GM18858 (cell line): ENCODE measurements around the gene GPRC5A.
A peak's percentile ranks its signal among the peaks of the same experiment; 100 is the strongest.

ENCODE experiments used
- ATAC-seq: cut with Tn5 transposase; IDR thresholded peaks from one replicate; pipeline ENCODE4 v1.9.1; 2021; ENCODE audit not compliant: unreplicated experiment

GPRC5A gene

GRCh38 chr12:12885096-12885792 is 6.1 kb upstream of the GPRC5A start:
- no peak for ATAC-seq

- no peak for ATAC-seq
These were observed 3.9 kb upstream of the GPRC5A start for GRCh38 chr12:12887471-12887870.

- ATAC-seq = no peak
These were observed 1.7 kb upstream of the GPRC5A start for GRCh38 chr12:12889701-12890100.

- no peak for ATAC-seq
These were observed 751 bp upstream of the GPRC5A start for GRCh38 chr12:12890543-12891079.

- no peak for ATAC-seq
These were observed 556 bp downstream of the GPRC5A start for GRCh38 chr12:12891881-12892355.

GRCh38 chr12:12892681-12893141 is 1.3 kb downstream of the GPRC5A start:
- ATAC-seq = no peak

- ATAC-seq = no peak
These were observed 2.1 kb downstream of the GPRC5A start for GRCh38 chr12:12893438-12893837.

- no peak for ATAC-seq
These were observed 4.9 kb downstream of the GPRC5A start for GRCh38 chr12:12896260-12896659.

- ATAC-seq = no peak
These were observed 5.9 kb downstream of the GPRC5A start for GRCh38 chr12:12897302-12897701.

GRCh38 chr12:12898136-12898717 is 6.9 kb downstream of the GPRC5A start:
- no peak for ATAC-seq

GRCh38 chr12:12898911-12899511 is 7.6 kb downstream of the GPRC5A start:
- ATAC-seq = no peak

GRCh38 chr12:12899530-12900380 is 8.4 kb downstream of the GPRC5A start:
- peak; percentile 84 for ATAC-seq

- ATAC-seq = no peak
These were observed 9.4 kb downstream of the GPRC5A start for GRCh38 chr12:12900786-12901157.

- ATAC-seq = no peak
These were observed 9.9 kb downstream of the GPRC5A start for GRCh38 chr12:12901158-12901791.

GRCh38 chr12:12902036-12902435 is 10.7 kb downstream of the GPRC5A start:
- ATAC-seq = no peak

- no peak for ATAC-seq
These were observed 12.6 kb downstream of the GPRC5A start for GRCh38 chr12:12903642-12904609.

- no peak for ATAC-seq
These were observed 16.2 kb downstream of the GPRC5A start for GRCh38 chr12:12907552-12907951.

- ATAC-seq = no peak
These were observed 16.9 kb downstream of the GPRC5A start for GRCh38 chr12:12908252-12908651.

GRCh38 chr12:12908711-12909110 is 17.3 kb downstream of the GPRC5A start:
- no peak for ATAC-seq
